HAP-1 (cell line): ENCODE results near the gene FOXS1.
"Not testable (repeated sequence)": the region's sequence is repeated elsewhere in the genome, so short reads cannot be mapped to it uniquely, and the experiment has no call there.

Experiments used
- DNase-seq, 2 experiments: peaks; one replicate each; pipeline ENCODE4 v3.0.0-alpha.2; 2016 to 2020; ENCODE audit warnings: low spot score in 2 of 2
- H3K27me3 ChIP-seq: fragments of 250-450 bp; sonication (Bioruptor Pico); 2 replicates; pipeline ENCODE4 v1.5.1; 2020; ENCODE audit warnings: low read depth, mild to moderate bottlenecking, moderate library complexity
- H3K36me3 ChIP-seq: fragments of 250-450 bp; sonication (Bioruptor Pico); replicated peaks from 2 replicates; pipeline ENCODE4 v1.5.1; 2020; ENCODE audit warnings: mild to moderate bottlenecking
- H3K4me1 ChIP-seq: fragments of 250-450 bp; sonication (Bioruptor Pico); 2 replicates; pipeline ENCODE4 v1.5.1; 2020; ENCODE audit warnings: mild to moderate bottlenecking
- H3K4me3 ChIP-seq: fragments of 250-450 bp; sonication (Bioruptor Pico); 2 replicates; pipeline ENCODE4 v1.5.1; 2020; ENCODE audit warnings: mild to moderate bottlenecking, moderate library complexity
- H3K9me3 ChIP-seq: fragments of 250-450 bp; sonication (Bioruptor Pico); 2 replicates; pipeline ENCODE4 v1.5.1; 2020; ENCODE audit warnings: mild to moderate bottlenecking, moderate library complexity
- in situ Hi-C: fragments of 300-500 bp; cut with MboI; formaldehyde crosslinking; loops from 3 replicates; pipeline ENCODE4 v1.14.3; 2020; ENCODE audit warnings: low sequenced_read_pairs, inconsistent platforms, mixed read lengths

FOXS1 gene

DNA sequence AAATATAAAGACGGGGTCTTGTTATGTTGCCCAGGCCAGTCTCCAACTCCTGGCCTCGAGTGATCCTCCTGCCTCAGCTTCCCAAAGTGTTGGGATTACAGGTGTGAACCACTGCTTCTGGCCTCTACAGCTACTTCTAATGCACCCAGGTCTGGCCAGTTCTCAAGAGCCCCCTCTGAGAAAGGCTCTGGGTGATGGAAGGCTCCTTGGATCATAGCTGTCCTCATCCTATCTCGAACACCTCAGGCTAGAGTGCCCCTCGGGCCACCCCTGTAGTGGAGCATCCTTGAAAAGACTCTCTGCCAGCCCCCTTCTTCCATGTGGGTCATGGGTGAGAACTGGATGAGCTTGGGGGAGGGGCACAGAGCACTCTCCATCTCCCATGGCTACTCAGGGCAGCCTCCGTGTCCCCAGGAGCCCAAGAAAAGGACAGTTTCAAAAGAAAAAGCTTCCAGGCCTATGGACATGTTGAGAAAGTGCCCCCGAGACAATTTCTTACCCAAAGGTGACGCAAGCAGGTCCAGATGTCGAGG is 27.0 kb downstream of the FOXS1 start:
- Histone ChIP-seq H3K27me3 (no peaks in the 10 kb centered on the region), H3K4me1 (peaks cover 2% of the 10 kb centered on the region; the same call in 1 of the 2 replicates), H3K36me3 (no peaks in the 10 kb centered on the region), H3K9me3 (no peaks in the 10 kb centered on the region; the same call in 1 of the 2 replicates), H3K4me3 (no peak overlapping the region)
- no peak for DNase-seq
- in situ Hi-C loops = no loop called here

DNA sequence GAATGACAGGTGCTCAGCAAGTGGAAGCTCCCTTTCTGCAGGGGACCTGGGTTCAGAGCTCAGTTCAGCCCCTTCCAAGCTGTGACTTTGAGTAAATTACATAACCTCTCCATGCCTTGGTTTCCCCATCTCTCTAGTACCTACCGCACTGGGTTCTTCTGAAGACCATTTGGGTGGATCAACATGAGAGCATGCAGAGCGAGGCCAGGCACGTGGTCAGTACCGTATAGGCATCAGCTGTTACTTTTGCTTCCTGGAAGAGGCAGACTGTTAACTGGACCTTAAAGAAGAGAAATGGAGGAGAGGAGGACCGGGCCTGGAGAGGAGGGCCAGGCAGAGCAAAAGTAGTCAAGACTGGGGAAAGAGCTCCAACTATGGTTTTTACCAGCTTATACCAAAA is 27.9 kb downstream of the FOXS1 start:
- DNase-seq = no peak
- Histone ChIP-seq H3K27me3 (no peaks in the 10 kb centered on the region), H3K9me3 (no peaks in the 10 kb centered on the region; the same call in 1 of the 2 replicates), H3K4me3 (no peak overlapping the region), H3K4me1 (no peaks in the 10 kb centered on the region; the same call in 1 of the 2 replicates), H3K36me3 (no peaks in the 10 kb centered on the region)
- in situ Hi-C loops = no loop called here

GRCh38 chr20:31816221-31816620 is 29.2 kb downstream of the FOXS1 start:
- no peaks in the 10 kb centered on the region for H3K4me1 ChIP-seq
- H3K27me3 ChIP-seq = no peaks in the 10 kb centered on the region
- DNase-seq = no peak
- H3K36me3 ChIP-seq = peaks cover 4% of the 10 kb centered on the region; the same call in 1 of the 2 replicates
- H3K9me3 ChIP-seq = no peaks in the 10 kb centered on the region; the same call in 1 of the 2 replicates
- in situ Hi-C loops = no loop called here
- no peak overlapping the region for H3K4me3 ChIP-seq

DNA sequence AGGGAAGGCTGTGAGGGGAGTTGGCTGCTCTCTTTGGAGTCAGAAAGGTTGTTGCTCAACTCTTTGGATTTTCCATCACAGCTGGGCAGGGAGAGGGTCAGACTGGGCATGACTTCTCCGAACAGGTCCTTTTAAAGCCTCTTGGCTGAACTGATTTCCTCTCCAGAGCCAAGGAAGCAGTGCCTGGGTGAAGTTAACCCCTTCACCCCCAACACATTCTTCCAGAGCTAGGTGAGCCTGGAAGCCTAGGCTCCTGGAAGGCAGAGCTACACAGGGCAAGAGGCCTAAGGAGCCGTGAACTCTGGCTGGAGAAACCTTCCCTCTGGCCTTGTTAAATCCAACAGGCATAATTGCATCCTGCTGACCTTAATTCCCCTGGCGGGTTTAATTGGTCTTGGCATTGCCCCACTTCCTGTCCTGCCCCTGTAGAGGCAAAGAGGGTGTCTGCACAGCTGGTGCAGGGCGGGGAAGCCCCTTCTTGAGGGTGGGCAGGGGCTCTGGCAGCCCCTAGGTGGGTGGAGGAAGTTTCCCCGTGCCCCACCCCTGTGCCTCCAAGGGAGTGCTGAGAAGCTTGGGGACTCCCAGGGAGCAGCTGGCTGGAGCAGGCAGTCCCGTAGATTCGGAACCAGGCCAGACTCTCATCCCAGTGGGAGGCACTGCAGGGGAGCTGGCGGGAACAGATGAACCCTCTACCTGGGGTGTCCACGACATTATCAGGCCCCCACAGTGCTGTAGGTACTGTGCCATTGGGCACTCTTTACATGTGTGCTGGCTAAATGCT is 29.8 kb downstream of the FOXS1 start:
- no peak overlapping the region for H3K4me3 ChIP-seq
- in situ Hi-C loops = no loop called here
- H3K9me3 ChIP-seq = no peaks in the 10 kb centered on the region; the same call in 1 of the 2 replicates
- no peaks in the 10 kb centered on the region for H3K27me3 ChIP-seq
- H3K4me1 ChIP-seq = no peaks in the 10 kb centered on the region
- H3K36me3 ChIP-seq = peaks cover 4% of the 10 kb centered on the region; the same call in 1 of the 2 replicates
- no peak for DNase-seq

- DNase-seq, H3K36me3 ChIP-seq, H3K4me1 ChIP-seq, H3K27me3 ChIP-seq, H3K4me3 ChIP-seq, in situ Hi-C loops, H3K9me3 ChIP-seq: not testable (repeated sequence)
These were observed 31.3 kb downstream of the FOXS1 start for GRCh38 chr20:31814142-31814541.

GRCh38 chr20:31813611-31814010 is 31.8 kb downstream of the FOXS1 start:
- H3K4me1 ChIP-seq = no peaks in the 10 kb centered on the region
- peaks cover 9% of the 10 kb centered on the region for H3K36me3 ChIP-seq
- no peak overlapping the region for H3K4me3 ChIP-seq
- in situ Hi-C loops = no loop called here
- no peak for DNase-seq
- no peaks in the 10 kb centered on the region; the same call in 1 of the 2 replicates for H3K9me3 ChIP-seq
- H3K27me3 ChIP-seq = no peaks in the 10 kb centered on the region

DNA sequence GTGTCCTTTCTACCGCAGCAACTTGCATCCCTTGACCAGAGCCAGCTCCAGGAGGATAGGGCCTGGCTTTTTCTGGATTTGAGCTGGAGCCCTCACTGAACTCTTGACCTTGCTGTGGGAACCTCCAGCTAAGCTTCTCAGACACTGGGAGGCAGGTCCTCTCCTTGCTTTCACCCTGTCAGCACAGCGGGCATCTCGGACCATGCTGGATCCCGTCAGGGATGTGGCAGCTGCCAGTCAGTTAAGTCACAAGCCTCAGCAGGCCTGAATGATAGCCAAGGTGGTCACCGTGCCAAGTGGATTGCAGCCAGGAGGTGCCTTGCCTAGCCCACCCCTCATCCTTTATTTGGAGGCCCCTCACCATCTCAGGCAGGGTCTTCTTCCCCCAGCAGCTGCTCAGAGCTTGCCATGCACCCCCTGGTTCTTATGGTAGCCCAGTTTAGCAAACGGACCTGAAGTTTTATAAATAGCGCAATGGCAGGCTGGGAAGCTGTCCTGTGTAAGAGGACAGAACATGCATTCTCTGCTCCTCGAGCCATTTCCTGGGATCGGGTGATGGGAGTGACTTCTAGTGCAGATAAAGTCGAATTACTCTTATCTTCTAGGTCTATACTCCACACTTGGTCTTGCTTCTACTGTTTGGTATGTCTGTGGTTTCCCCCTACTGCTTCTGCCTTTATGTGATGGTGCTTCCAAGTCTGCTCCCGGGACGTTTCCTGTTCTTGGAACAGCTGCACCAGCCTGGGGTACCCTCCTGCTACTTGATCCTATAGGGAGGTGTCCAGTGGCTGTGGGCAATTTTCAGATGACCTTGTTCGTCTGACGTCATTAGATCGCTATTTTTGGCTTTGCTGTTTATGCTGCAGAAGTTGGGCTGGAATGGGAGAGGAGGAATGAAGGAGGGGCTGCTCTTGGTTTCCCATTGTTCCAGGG is 33.3 kb downstream of the FOXS1 start:
- H3K4me1 ChIP-seq = no peaks in the 10 kb centered on the region
- DNase-seq = no peak
- H3K36me3 ChIP-seq = peaks cover 17% of the 10 kb centered on the region
- no peak overlapping the region for H3K4me3 ChIP-seq
- in situ Hi-C loops = no loop called here
- H3K9me3 ChIP-seq = no peaks in the 10 kb centered on the region; the same call in 1 of the 2 replicates
- H3K27me3 ChIP-seq = no peaks in the 10 kb centered on the region

GRCh38 chr20:31811198-31811597 is 34.2 kb downstream of the FOXS1 start:
- DNase-seq = no peak
- Histone ChIP-seq H3K36me3 (peaks cover 22% of the 10 kb centered on the region), H3K27me3 (no peaks in the 10 kb centered on the region), H3K9me3 (no peaks in the 10 kb centered on the region), H3K4me1 (no peaks in the 10 kb centered on the region), H3K4me3 (no peak overlapping the region)
- in situ Hi-C loops = no loop called here

DNA sequence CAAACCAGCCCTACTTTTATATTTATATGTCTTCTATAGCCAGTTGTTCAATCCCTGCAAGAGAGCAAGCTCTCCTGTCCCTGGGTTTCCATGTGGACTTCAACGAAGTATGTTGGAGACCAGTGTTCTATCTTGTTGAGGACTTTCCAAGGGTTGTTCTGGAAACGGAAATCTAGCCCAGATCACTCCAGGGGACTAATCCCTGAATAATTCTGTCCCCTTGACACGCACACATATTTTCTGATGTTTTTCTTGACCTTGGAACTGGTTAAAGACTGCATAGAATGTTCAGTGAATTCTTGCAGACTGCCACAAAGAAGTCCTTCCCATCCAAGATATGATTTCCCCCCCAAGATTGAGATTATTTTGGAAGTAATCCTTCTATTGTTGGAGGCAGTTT is 35.7 kb downstream of the FOXS1 start:
- Histone ChIP-seq H3K4me3 (no peak overlapping the region), H3K4me1 (no peaks in the 10 kb centered on the region), H3K36me3 (peaks cover 35% of the 10 kb centered on the region), H3K27me3 (no peaks in the 10 kb centered on the region), H3K9me3 (no peaks in the 10 kb centered on the region)
- in situ Hi-C loops = no loop called here
- no peak for DNase-seq

- in situ Hi-C loops = no loop called here
- Histone ChIP-seq H3K4me1 (no peaks in the 10 kb centered on the region), H3K27me3 (no peaks in the 10 kb centered on the region), H3K9me3 (no peaks in the 10 kb centered on the region), H3K4me3 (no peak overlapping the region), H3K36me3 (peaks cover 44% of the 10 kb centered on the region)
- DNase-seq = no peak
These were observed 36.9 kb downstream of the FOXS1 start for GRCh38 chr20:31808481-31808880.

- Histone ChIP-seq H3K36me3 (peaks cover 62% of the 10 kb centered on the region), H3K9me3 (no peaks in the 10 kb centered on the region), H3K4me1 (no peaks in the 10 kb centered on the region), H3K27me3 (no peaks in the 10 kb centered on the region), H3K4me3 (no peak overlapping the region)
- in situ Hi-C loops = no loop called here
- DNase-seq = no peak
These were observed 38.6 kb downstream of the FOXS1 start for GRCh38 chr20:31806564-31807355.

- peaks cover 82% of the 10 kb centered on the region for H3K36me3 ChIP-seq
These were observed 41.7 kb downstream of the FOXS1 start for GRCh38 chr20:31803552-31804291.

DNA sequence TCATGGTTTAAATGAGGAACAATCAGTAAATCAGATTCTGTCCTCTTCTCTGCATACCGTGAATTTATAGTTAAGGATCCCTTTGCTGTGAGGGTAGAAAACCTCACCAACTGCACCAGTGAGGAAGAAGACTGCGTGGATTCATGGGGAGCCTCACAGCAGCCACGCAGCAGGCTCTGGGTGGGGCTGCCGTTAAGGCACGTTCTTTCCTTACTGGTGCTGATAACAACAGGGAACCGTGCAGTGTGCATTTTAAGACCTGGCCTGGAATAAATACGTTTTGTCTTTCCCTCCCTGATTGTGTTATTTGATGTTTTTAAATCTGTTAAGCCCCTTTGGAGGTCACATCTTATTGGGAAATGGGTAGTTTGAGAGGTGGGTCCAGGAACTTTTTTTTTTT is 43.9 kb downstream of the FOXS1 start:
- H3K36me3 ChIP-seq = peaks cover 92% of the 10 kb centered on the region
- in situ Hi-C loops = no loop called here
- DNase-seq = no peak
- no peaks in the 10 kb centered on the region for H3K4me1 ChIP-seq
- H3K4me3 ChIP-seq = no peak overlapping the region
- H3K9me3 ChIP-seq = no peaks in the 10 kb centered on the region
- H3K27me3 ChIP-seq = no peaks in the 10 kb centered on the region

More at GRCh38 chr20:31803552-31804291, 41.7 kb downstream of the FOXS1 start:
- Histone ChIP-seq H3K27me3 (no peaks in the 10 kb centered on the region), H3K4me3 (no peak overlapping the region), H3K4me1 (no peaks in the 10 kb centered on the region), H3K9me3 (no peaks in the 10 kb centered on the region)
- DNase-seq = no peak
- in situ Hi-C loops = no loop called here
